GM06990 (cell line): Measurements from ENCODE around the gene VSIG2.

Experiments
- DNase-seq: peaks from one replicate; pipeline ENCODE4 v3.0.0-alpha.2; 2011; ENCODE audit not compliant: insufficient read length; ENCODE audit errors: extremely low read depth
- H3K27me3 ChIP-seq: replicated peaks from 2 replicates; pipeline ENCODE4 v1.6.0; 2011; ENCODE audit warnings: low read length; ENCODE audit not compliant: control insufficient read depth, insufficient read depth
- H3K36me3 ChIP-seq: 2 replicates; pipeline ENCODE4 v1.5.1; 2011; ENCODE audit warnings: low read length; ENCODE audit not compliant: control insufficient read depth, insufficient read depth
- H3K4me3 ChIP-seq: replicated peaks from 2 replicates; pipeline ENCODE4 v1.5.1; 2011; ENCODE audit warnings: low read depth, mild to moderate bottlenecking, control low read depth, low read length
- TF ChIP-seq, protein P1 (sequence below): IDR thresholded peaks from 2 replicates; pipeline ENCODE4 v1.5.1; 2011; ENCODE audit warnings: low read length, control low read depth, mild to moderate bottlenecking, inconsistent platforms; ENCODE audit not compliant: insufficient read depth, poor library complexity, severe bottlenecking

Gene VSIG2

DNA sequence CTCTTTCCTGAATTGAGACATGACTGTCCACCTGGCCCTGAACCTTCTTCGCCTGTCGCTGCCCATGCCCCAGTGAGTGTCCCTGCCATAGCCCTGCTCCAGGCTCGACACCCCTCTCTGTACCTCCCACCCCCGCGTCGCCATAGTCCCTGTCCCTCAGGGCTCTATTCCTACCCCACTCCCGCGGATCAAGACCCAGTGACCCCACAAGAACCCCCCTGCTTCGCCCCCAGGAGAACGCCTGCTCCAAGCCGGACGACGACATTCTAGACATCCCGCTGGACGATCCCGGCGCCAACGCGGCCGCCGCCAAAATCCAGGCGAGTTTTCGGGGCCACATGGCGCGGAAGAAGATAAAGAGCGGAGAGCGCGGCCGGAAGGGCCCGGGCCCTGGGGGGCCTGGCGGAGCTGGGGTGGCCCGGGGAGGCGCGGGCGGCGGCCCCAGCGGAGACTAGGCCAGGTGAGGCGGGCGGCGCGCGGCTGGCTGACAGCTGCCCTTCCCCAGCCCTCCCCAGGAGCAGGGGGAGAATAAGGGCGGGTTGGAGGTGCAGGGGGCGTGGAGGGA lies 6.7 kb downstream of the VSIG2 start:
- Histone ChIP-seq H3K27me3 (no peaks in the 10 kb centered on the region), H3K36me3 (no peaks in the 10 kb centered on the region), H3K4me3 (peak overlapping the region; percentile 72; the same call in 1 of the 2 replicates)
- TF ChIP-seq, protein P1, sequence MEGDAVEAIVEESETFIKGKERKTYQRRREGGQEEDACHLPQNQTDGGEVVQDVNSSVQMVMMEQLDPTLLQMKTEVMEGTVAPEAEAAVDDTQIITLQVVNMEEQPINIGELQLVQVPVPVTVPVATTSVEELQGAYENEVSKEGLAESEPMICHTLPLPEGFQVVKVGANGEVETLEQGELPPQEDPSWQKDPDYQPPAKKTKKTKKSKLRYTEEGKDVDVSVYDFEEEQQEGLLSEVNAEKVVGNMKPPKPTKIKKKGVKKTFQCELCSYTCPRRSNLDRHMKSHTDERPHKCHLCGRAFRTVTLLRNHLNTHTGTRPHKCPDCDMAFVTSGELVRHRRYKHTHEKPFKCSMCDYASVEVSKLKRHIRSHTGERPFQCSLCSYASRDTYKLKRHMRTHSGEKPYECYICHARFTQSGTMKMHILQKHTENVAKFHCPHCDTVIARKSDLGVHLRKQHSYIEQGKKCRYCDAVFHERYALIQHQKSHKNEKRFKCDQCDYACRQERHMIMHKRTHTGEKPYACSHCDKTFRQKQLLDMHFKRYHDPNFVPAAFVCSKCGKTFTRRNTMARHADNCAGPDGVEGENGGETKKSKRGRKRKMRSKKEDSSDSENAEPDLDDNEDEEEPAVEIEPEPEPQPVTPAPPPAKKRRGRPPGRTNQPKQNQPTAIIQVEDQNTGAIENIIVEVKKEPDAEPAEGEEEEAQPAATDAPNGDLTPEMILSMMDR, result no peak
- no peak for DNase-seq

DNA sequence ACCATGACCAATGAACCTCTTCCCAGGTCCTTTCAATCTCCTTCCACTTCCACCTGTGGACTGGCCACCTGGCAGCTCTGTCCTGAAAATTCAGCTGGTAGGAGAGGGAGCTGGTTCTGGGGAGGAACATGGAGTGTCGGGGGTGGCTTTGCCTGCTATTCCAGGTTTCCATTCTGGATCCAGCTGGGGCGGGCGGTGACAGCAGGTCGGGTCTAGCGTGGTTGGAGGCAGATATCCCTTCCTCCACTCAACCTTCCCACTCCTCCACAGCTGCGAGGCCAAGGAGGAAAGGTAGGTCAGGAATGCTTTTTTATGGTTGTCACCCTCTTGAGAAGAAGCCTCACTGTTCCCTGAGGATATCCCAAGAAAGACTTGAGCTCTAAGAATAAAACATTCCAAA lies 9.0 kb downstream of the VSIG2 start:
- H3K36me3 ChIP-seq, result no peaks in the 10 kb centered on the region
- H3K27me3 ChIP-seq, result no peaks in the 10 kb centered on the region; the same call in 1 of the 2 replicates
- DNase-seq, result no peak
- H3K4me3 ChIP-seq, result no peak overlapping the region
- TF ChIP-seq, protein P1, result no peak

DNA sequence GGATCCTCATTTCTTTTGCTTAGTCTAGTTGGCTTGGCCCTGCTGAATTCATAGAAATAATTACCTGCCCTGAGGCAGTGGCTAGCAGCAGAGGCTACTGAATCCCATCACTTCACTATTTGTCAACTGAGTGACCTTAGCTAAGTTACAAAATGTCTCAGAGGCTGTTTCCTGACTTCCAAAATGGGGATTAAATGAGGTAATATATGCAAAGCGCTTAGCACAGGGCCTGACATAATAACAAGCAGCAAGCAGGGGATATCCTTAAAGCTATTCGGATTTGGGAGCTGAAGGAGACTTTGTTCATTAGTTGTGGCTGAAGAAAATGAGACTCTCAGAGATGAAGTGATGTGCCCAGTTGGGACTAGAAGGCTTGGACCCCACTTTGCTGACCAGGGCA lies 9.5 kb downstream of the VSIG2 start:
- TF ChIP-seq, protein P1, result no peak
- no peak for DNase-seq
- Histone ChIP-seq H3K4me3 (no peak overlapping the region), H3K36me3 (no peaks in the 10 kb centered on the region), H3K27me3 (no peaks in the 10 kb centered on the region; the same call in 1 of the 2 replicates)

DNA sequence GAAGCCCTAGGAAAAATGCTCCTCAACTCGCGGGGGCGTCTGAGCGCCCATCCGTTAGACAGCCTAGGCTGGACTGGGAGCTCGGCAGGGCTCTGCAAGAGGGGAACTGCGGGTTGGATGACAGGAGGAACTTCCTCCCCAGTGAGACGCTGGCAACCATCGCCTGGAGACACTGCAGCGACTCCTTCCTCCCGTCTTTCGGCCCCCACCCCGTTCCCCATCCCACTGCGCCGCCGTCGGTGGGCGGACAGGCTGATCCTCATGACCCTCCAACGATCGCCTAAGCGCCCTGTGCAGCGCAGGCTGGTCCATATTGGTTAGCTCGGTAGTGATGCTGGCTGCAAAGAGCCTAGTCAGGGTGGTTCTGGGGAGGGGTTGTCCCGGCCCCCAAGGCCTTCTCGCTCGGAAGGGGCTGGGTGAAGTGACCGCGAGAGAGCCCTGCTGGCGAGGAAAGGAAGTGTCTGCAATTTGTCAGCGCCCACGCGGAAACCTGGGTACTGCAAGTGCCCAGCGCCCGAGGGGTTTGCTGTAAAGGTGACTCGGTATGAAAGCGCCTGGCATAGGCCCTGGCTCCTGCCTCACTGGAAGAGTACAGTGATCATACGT lies 11.7 kb downstream of the VSIG2 start:
- H3K4me3 ChIP-seq, result peak overlapping the region; percentile 58
- no peaks in the 10 kb centered on the region; the same call in none of the 2 replicates for H3K27me3 ChIP-seq
- TF ChIP-seq, protein P1, result peak; percentile 54
- H3K36me3 ChIP-seq, result no peaks in the 10 kb centered on the region
- DNase-seq, result no peak

DNA sequence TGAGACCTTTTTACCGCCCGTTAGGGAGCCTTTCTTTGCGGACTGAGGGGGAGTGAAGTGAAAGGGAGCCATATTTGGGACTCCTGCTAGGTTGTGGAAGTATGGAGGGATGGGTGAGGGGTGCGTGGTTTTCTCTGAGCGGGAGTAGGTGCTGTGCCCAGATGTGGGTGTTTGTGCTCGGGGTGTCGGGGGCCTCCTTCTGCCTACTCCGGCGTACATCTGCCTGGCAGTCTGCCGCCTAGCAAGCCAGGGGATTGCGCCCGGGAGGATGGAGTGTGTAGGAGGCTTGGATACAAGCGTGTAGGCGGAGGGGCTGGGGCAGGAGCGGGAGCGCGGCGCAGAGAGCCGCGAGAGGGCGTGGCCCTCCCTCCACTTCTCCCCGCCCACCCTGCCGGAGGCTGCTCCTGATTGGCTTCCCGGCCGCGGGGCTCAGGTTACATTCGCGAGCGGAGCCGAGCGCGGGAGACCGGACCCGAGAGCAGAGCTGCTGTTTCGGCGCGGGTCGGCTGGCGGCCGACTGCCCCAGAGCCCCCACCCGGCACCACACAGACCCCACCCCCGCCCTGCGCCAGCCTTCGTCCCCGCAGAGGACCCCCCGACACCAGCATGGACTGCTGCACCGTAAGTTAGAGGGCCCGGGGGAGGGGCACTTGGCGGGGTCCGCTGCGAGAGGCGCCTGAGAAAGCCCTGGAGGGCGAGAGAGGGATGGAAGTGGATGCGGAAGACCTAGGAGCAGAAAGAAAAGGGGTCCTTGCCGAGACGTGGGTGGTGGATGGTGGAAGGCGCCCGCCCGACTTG lies 12.4 kb downstream of the VSIG2 start, which contains the start of gene NRGN:
Gene NRGN (plus strand): TSS at position 464 of the 798 bp plus-strand sequence. CDS start 143 bp downstream, at position 607.
- TF ChIP-seq, protein P1, result no peak
- Histone ChIP-seq H3K36me3 (no peaks in the 10 kb centered on the region), H3K4me3 (peak within 1 kb of the TSS; percentile 58), H3K27me3 (no peaks in the 10 kb centered on the region; the same call in none of the 2 replicates)
- peak; percentile 84 for DNase-seq
